HG03469 (cell line): ENCODE data around the gene RYR3.

Experiments used
- ATAC-seq: cut with Tn5 transposase; IDR thresholded peaks from one replicate; pipeline ENCODE4 v1.9.1; 2021; ENCODE audit warnings: mild to moderate bottlenecking, moderate library complexity, moderate number of reproducible peaks; ENCODE audit not compliant: unreplicated experiment

RYR3 gene

GRCh38 chr15:33317896-33318295 is 7.1 kb downstream of the RYR3 start:
- ATAC-seq = no peak

DNA sequence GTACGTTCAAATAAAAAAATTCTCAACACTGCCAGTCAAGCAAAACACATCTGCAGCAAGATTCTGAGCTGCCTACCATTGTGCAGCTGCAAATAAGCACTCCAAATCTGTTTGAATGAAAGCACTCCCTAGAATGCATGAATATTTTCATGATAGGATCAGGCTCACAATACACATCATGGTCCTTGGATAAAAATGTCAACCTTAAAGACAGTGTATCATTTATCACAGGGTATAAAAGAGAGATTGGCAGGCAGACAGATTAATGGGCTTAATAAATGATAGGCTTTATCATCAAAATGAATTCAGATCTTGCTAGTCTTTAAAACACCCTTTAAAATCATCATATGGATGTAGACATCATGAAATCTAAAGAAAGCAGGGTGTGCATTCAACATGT is 9.2 kb downstream of the RYR3 start:
- ATAC-seq = no peak

GRCh38 chr15:33322091-33322490 is 11.3 kb downstream of the RYR3 start:
- no peak for ATAC-seq

DNA sequence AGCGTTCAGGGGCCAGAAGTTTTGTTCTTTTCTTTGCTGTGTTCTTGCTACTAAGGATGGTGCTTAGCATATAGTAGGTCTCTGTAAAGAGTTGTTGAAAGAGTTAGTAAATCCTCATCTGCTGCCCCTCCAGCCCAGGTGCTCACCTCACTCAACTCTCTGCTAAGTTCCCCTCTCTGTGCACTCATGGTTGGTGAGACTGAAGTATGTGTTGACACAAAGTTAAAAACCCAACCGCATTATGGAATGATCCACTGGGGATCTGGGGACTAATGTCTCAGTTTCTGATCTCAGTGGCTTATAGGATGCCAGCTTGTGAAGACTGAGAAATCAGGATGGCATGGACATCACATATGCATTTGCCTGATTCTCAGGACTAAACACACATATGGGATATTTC is 13.8 kb downstream of the RYR3 start:
- ATAC-seq = no peak

GRCh38 chr15:33326908-33327307 is 16.1 kb downstream of the RYR3 start:
- no peak for ATAC-seq

- ATAC-seq = no peak
Measured at GRCh38 chr15:33328106-33328505, 17.3 kb downstream of the RYR3 start.

DNA sequence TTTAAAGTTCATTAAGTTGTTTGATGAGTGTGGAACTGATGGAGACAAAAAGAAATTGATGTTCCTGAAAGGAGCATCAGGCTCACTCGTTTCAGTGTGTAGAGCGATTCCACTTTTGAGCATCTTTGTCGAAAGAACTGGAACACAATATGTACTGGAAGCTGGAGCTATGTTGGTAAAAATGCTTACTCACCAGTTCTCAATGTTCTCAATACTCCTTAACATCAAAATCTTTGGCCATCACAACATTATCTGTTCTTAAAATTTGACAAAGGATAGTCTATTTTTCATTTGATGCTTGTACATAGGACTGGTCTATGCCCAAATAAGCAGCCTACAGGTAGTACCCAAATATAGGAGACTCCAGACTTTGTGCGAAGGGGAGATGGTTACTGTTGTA is 18.7 kb downstream of the RYR3 start:
- ATAC-seq = no peak

DNA sequence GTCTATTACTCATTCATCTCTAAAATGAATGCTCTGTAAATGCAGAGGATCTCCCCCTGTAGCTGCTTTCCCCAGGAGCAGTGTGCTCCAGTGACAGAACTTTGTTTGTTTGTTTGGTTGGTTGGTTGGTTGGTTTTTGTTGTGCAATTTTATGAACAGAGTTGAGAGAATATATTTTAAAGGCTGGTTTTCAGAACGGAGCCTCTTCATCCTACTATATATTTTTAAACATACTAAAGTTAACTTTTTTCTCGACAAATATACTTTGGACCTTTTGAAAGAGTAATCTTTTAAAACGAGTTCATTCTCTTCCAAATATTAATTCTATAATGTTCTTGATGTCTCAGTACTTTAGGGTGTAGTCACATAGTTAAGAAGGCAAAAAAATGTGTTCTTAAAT is 20.2 kb downstream of the RYR3 start:
- ATAC-seq = no peak

GRCh38 chr15:33341953-33342352 is 31.2 kb downstream of the RYR3 start:
- no peak for ATAC-seq

DNA sequence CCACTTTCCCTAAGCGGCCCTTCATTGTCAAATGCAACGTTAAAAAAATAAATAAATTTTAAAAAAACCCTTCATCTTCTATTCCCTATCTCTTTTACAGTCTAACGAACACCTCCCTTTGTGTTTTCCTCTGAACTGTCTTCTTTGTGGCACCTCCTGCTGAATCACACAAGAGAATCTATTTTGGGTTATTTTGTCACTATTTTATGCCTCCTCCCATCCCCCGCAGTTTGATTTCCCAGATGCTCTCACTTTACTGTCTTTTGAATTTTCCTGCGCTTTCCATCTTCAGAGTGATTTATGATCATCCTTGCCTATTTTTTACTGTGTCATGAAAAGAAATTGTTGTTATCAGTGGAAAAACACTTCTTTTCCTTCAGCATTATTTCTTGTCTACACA is 32.5 kb downstream of the RYR3 start:
- ATAC-seq = no peak

DNA sequence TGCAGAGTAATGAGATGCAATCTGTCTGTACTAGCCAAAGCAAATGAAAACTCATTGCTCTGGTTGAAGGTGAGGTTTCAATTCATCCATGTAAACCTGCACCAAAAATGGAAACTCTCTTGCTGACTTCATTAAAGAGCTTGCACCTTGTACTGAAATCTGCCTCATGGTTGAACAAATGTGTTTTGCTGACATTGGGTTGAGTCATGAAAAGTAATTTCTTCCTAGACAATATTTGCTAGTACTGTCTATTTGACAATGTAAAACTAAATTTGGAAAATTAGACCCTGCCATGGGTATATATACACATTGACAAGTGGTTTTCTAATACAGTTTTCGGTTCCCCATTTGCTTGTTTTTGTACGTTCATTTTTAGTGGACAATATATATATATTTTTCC is 33.3 kb downstream of the RYR3 start:
- ATAC-seq = no peak

DNA sequence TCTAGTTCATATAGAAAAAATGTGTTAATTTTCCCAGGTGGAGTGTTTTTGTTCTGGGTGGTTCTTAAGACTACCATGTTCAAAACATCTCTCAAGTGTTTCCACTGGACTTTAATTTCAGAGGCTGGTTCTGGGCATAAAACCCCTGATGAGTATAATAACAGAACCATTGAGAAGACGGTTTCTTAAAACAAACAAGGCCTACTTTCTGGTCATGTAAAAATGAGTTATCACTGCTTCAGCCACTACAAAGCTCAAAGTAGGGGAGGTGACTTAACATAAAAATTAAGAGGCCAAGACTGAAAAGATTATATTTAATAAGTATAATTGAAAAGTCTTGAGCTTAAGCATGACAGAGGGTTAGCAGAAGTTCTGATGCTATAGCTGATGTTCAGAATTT is 33.8 kb downstream of the RYR3 start:
- no peak for ATAC-seq

GRCh38 chr15:33354411-33354810 is 43.6 kb downstream of the RYR3 start:
- no peak for ATAC-seq

- no peak for ATAC-seq
Measured at GRCh38 chr15:33357845-33358244, 47.1 kb downstream of the RYR3 start.

DNA sequence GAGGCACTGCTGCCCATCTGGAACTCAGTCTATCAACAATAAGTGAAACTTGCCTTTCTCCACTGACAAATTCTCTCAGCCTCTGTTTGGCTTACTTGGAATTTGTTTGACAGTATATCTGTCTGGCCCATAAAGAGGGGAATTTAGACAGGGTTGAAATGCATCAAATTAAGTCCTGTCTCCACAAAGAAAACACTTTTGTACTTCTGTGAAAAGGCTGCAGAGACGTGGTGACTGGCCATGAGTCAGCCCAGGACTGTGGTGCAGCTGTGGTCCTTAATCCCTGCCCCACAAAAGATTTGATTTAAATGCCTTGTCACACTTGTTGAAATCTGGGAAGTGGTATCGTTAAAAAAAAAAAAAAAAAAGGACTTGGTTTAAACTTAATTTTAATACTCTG is 47.5 kb downstream of the RYR3 start:
- ATAC-seq = no peak

GRCh38 chr15:33360886-33361285 is 50.1 kb downstream of the RYR3 start:
- no peak for ATAC-seq

GRCh38 chr15:33369941-33370622 is 59.3 kb downstream of the RYR3 start:
- ATAC-seq = no peak

- ATAC-seq = no peak
Measured at GRCh38 chr15:33370623-33371020, 59.9 kb downstream of the RYR3 start.

- no peak for ATAC-seq
Measured at GRCh38 chr15:33371159-33371558, 60.4 kb downstream of the RYR3 start.

- no peak for ATAC-seq
Measured at GRCh38 chr15:33374226-33374914, 63.6 kb downstream of the RYR3 start.

- ATAC-seq = no peak
Measured at GRCh38 chr15:33375236-33375635, 64.5 kb downstream of the RYR3 start.

- ATAC-seq = no peak
Measured at GRCh38 chr15:33377204-33377603, 66.4 kb downstream of the RYR3 start.
